Middle frontal gyrus (tissue), 1 donor: ENCODE data around the gene SEPTIN7.
A peak's percentile ranks its signal among the peaks of the same experiment; 100 is the strongest.
"Not testable (repeated sequence)": the region's sequence is repeated elsewhere in the genome, so short reads cannot be mapped to it uniquely, and the experiment has no call there.

Source experiments
- DNase-seq: peaks from one replicate; pipeline ENCODE4 v3.0.0-alpha.2; 2015; ENCODE audit warnings: low spot score; ENCODE audit errors: extremely low spot score

Gene SEPTIN7

DNA sequence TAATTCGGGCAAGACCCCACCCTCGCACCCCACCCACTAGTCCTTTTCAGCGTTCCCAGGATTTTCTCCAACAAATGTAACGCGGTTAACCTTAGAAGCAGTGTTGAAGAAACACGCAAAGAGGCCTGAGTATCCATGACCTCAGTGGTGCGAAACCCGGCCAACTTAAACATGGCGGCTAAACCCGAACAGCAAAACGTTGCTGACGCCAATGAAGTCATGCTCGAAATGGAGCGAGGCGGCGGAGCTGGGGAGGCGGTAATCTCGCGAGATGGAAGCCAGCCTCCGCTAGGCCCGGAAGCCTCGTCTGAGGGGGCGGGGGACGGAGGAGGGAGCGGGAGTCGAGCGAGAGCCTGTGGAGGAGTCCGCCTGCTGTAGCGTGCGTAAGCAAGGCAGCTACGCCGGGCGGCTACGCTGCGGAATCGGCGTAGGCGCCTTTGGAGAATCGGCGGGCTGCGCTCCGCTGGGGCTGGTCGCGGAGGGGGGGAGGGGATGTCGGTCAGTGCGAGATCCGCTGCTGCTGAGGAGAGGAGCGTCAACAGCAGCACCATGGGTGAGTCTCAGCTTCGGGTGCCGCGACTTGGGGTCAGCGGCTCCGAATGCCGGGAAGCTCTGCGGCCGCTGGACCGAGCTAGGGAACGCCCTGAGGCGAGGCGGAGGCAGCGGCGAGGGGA is at the start of gene SEPTIN7:
Gene SEPTIN7 (plus strand): TSS at position 340 of the 674 bp plus-strand sequence. CDS start 153 bp downstream, at position 493.
- DNase-seq: peak; percentile 98

GRCh38 chr7:35752742-35753141 is 48.1 kb upstream of the SEPTIN7 start:
- DNase-seq: no peak

GRCh38 chr7:35753761-35754603 is 46.9 kb upstream of the SEPTIN7 start:
- DNase-seq: no peak

DNA sequence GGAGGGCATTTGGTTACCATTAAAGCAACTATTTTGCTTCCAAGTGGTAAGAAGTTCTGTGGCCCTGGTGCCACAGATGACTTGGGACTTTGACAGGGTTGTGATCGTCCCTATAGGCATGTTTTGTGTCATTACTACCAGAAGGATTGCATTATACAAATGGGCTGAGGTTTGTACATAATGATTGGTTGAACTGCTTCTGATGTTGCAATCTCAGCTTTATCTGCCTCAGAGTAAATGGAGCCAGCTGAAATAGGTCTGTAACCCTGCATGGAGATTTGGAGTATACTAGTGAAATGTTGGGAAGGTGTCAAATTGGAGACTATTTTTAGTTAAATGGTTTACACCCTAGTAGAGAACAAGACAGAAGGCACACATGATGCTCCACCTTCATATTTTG is 46.1 kb upstream of the SEPTIN7 start:
- DNase-seq: no peak

GRCh38 chr7:35755711-35756110 is 45.1 kb upstream of the SEPTIN7 start:
- no peak for DNase-seq

DNA sequence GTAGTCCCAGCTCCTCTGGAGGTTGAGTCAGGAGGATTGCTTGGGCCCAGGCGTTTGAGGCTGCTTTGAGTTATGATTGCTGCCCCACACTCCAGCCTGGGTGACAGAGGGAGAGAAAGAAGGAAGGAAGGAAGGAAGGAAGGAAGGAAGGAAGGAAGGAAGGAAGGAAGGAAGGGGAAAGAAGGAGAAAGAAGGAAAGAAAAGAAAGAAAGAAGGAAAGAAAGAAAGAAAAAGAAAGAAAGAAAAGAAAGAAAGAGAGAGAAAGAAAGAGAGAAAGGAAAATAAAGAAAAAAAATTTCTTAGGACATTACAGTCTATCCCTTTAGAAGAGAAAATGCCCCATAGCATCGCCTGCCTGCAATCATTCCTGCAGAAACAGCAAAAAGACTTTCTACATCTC is 44.4 kb upstream of the SEPTIN7 start:
- DNase-seq: not testable (repeated sequence)

DNA sequence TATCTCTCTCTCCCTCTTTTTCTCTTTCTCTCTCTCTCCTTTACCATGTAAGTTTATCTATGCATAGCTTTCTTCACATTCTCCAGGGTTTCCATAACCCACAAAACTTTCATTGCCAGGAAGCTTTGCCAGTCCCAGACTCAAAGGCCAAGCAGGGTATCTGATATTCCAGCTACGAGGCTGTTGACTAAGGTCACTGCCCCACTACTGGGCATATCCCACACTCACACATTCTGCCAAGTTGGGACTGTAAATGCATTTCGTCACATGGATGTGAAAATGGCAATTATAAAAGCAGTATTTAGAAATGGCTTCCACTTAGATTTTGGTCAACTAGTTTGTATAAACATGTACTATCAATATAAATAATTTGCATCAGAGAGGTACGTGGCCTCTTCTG is 43.3 kb upstream of the SEPTIN7 start:
- no peak for DNase-seq

DNA sequence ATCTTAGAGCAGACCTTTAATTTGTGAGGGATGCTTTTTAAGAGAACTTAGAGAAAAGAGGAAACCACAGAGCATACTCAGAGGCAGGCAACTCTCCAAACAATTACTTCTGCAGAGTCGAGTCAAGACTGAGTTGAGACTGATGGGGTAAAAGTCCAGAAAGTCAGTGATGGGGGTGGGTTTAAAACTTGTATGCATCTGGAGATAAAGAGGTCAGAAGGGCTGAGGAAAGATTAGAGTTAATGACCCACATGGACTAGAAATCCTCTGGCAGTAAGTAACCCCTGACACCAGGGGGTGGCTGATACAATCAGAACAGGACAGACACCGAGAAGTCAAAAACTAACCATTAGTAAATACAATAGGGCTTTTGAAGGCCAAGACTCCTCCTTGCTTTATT is 42.4 kb upstream of the SEPTIN7 start:
- DNase-seq: no peak

DNA sequence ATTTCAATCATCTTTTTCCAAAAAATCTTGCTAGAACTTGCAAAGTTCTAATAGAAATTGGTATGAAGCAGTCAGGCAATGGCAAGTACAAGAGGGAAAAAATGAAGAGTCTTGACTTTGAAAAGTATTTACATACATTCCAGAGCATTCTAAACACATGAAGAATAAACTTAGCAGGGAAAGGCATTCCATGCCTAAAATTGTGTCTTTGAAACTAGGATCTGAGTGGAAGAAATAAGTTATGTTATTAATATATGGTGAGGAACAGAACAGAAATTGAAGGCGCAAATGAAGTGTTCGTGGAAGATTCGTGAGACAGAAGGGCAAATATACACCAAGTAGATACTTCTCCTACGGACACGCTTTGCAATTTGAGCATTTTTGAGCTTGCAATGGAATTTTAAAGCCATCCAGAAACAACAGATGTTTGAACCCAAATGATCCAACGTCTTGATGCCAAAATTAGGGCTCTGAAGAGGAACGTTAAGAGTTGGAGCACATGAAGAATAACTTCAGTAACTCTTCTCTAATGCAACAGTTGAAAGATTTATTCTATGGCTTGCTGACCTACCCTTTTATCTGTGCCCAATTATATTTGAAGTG is 40.6 kb upstream of the SEPTIN7 start:
- no peak for DNase-seq

GRCh38 chr7:35761871-35762677 is 38.8 kb upstream of the SEPTIN7 start:
- no peak for DNase-seq

DNA sequence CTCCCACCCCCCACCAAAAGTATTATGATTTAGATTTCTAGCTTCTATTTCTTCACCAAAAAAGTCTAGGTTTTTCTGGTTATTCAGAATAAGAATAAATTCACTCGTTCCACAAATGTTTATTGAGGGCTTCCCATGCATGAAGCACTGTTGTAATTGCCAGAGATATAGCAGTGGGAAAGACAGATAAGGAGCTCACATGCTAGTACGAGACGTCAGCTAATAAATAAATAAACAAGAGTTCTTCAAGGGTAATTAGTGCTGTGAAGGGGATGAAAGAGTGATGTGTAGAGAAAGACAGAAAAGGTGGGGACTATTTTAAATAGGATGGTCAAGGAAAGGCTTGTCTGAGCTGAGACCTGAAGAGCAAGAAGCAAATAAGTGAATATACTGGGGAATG is 38.1 kb upstream of the SEPTIN7 start:
- no peak for DNase-seq

DNA sequence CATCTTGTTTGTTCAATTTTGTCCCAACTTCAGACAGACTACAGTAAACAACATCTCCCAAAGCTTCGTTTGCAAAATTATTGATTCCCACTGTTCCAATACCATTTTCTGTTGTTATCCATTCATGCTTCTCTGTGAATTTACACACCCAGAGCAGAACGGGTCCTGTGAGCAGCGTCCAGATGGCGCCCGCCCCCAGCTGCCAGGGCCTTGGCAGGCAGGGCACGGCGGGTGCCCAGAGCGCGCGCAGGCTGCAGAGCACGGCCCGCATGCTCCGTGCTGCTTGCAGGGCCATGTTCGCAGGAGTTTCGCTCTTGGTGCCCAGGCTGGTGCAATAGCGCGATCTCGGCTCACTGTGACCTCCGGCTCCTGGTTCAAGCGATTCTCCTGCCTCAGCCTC is 32.5 kb upstream of the SEPTIN7 start:
- DNase-seq: no peak

DNA sequence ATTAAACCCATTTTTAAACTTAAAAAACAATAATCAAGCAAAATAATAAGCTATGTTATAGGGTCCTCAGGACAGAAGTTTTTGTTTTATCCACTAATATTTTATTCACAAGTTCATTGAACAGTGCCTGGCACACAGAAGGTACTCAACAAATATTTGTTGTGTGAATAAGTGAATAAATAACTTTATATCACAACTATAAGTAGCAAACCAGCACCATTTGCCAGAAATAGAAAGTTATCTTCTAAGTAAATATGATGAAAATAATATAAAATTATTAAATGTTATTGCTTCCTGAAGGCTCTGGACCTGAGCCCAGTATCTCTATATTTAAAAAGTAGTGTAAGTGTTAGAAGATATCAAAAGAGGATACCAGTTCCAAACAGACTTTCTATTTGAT is 29.1 kb upstream of the SEPTIN7 start:
- no peak for DNase-seq

DNA sequence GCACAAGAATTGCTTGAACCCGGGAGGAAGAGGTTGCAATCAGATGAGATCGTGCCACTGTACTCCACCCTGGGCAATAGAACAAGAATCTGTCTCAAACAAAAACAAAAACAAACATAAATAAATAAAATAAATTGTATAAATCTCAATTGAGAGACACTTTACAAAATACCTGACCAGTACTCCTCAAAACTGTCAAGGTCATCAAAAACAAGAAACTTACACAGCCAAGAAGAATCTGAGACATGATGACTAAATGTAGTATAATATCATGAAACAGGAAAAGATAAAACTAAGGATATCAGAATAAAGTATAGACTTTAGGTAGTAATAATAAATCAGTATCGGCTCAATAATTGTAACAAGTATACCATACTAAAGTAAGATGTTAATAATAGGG is 26.9 kb upstream of the SEPTIN7 start:
- DNase-seq: no peak

- DNase-seq: no peak
Measured at GRCh38 chr7:35776686-35777085, 24.2 kb upstream of the SEPTIN7 start.

DNA sequence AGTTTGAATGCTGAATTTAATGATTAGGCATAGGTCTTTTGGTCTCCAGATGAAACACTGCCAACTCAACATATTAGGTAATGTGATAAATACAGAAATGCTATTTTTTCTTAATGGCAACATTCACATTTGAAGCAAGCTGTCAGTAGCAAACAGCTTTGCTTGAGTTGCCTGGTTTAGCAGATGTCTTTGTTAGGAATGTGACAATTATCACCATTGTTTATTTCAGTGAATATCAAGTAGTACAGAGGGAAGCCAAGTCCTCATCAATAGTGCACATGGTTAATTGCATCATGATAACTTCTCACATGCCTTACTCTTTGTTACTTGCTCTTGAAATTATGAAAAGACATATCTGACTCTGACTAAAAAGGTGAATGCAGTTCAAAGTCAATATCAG is 23.7 kb upstream of the SEPTIN7 start:
- peak; percentile 36 for DNase-seq

DNA sequence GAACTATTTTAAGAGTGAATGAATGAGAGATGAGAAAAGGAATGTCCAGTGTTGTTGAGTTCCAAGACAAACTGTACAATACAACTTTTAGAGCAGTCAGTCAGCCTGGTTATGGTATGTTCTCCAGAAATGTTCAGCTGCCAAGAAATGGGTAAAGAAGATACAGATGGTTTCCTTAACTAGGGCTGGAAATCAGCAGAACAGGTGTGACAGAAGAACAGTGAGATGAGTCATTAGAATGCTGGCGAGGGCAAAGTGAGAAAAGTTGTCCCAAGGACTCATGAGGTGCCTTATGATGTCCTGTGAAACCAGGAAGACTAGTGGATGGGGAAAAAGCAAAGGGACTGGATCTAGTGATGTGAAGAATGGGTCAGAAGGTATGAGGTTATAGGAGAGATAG is 20.8 kb upstream of the SEPTIN7 start:
- no peak for DNase-seq

GRCh38 chr7:35781200-35781701 is 19.6 kb upstream of the SEPTIN7 start:
- DNase-seq: peak; percentile 64

- no peak for DNase-seq
Measured at GRCh38 chr7:35781767-35782515, 18.9 kb upstream of the SEPTIN7 start.

DNA sequence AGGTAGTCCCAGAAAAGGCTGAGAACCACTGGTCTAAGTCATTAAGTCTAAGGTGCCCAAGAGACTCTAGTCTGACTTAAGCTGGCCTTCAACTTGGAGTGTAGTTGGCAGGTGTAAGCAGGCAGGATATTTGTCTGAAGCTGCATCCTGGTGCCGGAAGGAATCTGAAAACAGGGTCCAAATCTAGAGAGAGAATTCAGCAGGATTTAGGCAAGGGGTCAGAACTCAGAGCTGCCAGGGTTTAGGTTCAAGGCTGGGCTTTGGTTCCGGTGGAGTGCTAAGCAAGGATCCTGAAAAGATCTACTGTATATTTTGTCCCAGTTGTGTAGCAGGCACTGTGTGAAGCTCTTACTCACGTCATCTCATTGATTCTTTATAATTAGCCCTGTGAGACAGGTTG is 16.5 kb upstream of the SEPTIN7 start:
- no peak for DNase-seq

GRCh38 chr7:35785250-35785649 is 15.6 kb upstream of the SEPTIN7 start:
- no peak for DNase-seq
